Esophagus muscularis mucosa (tissue), 3 donors: Measurements from ENCODE around the gene ZNF598.

Source experiments
- CTCF ChIP-seq, 3 experiments: fragments of 200-600 bp in 2 of 3; fragments of 450-650 bp in 1 of 3; sonication (generic) in 2 of 3; IDR thresholded peaks; one replicate each; pipeline ENCODE4 v1.5.1; 2017 to 2019; ENCODE audit warnings: antibody characterized with exemption in 3 of 3, mild to moderate bottlenecking in 2 of 3, moderate library complexity in 1 of 3
- POLR2A ChIP-seq: fragments of 450-650 bp; IDR thresholded peaks from one replicate; pipeline ENCODE4 v1.6.1; 2017; ENCODE audit warnings: antibody characterized with exemption, moderate library complexity, mild to moderate bottlenecking, low read depth

GRCh38 chr16:1953734-1954133 lies 55.9 kb downstream of the ZNF598 start:
- TF ChIP-seq CTCF (IDR thresholded peaks at IDR 0.05): no peak
- TF ChIP-seq POLR2A: no peak
